K562 (cell line): ENCODE results near the gene SLAMF9. TPM values are rescaled to one million over a fixed set of nuclear protein-coding genes. Genes with fewer than 3 reads are reported as not detected.

Source experiments
- BHLHE40 ChIP-seq: IDR thresholded peaks from 2 replicates; pipeline ENCODE4 v1.6.1; 2011; ENCODE audit warnings: low read length, improper control_type of control experiment
- BRF1 ChIP-seq: IDR thresholded peaks from 3 replicates; pipeline ENCODE4 v1.6.1; 2011; ENCODE audit warnings: borderline replicate concordance, mild to moderate bottlenecking; ENCODE audit not compliant: insufficient read length; ENCODE audit errors: extremely low read depth
- CBFA2T2 ChIP-seq: fragments of 450-650 bp; conservative IDR thresholded peaks from 2 replicates; pipeline ENCODE4 v1.6.1; 2017; ENCODE audit warnings: mild to moderate bottlenecking
- CBFA2T3 ChIP-seq: fragments of 450-650 bp; IDR thresholded peaks from 2 replicates; pipeline ENCODE4 v1.6.1; 2017
- ELK3 ChIP-seq: fragments of 450-650 bp; formaldehyde crosslinking; IDR thresholded peaks from 2 replicates; pipeline ENCODE4 v1.4.0; 2020; ENCODE audit warnings: mild to moderate bottlenecking
- FOXJ2 ChIP-seq: fragments of 200-800 bp; sonication (Bioruptor generic); IDR thresholded peaks from 2 replicates; pipeline ENCODE4 v1.6.1; 2016; ENCODE audit warnings: missing genetic modification characterization, missing compliant biosample characterization
- HMGXB4 ChIP-seq: sonication (generic); formaldehyde crosslinking; IDR thresholded peaks from 2 replicates; pipeline ENCODE4 v1.8.1; 2023; ENCODE audit warnings: mild to moderate bottlenecking, missing genetic modification reagents
- LARP7 ChIP-seq: fragments of 450-650 bp; IDR thresholded peaks from 2 replicates; pipeline ENCODE4 v1.6.1; 2016
- NFATC3 ChIP-seq: fragments of 450-650 bp; IDR thresholded peaks from 2 replicates; pipeline ENCODE4 v1.6.1; 2017; ENCODE audit warnings: mild to moderate bottlenecking
- TCF3 ChIP-seq: sonication (generic); formaldehyde crosslinking; IDR thresholded peaks from 2 replicates; pipeline ENCODE4 v1.4.0; 2020; ENCODE audit warnings: mild to moderate bottlenecking, missing genetic modification reagents
- TEAD2 ChIP-seq: fragments of 450-650 bp; IDR thresholded peaks from 2 replicates; pipeline ENCODE4 v1.6.1; 2016; ENCODE audit warnings: missing genetic modification characterization, control low read depth, missing compliant biosample characterization
- ZFPM2 ChIP-seq: fragments of 250-450 bp; sonication (Bioruptor Pico); IDR thresholded peaks from 2 replicates; pipeline ENCODE4 v1.5.1; 2022; ENCODE audit warnings: mild to moderate bottlenecking
- ZNF583 ChIP-seq: fragments of 250-450 bp; sonication (Bioruptor Pico); IDR thresholded peaks from 2 replicates; pipeline ENCODE4 v1.4.0; 2020
- polyA plus RNA-seq, 8 experiments: library from polyadenylated mRNA; depleted of rRNA in 4 of 8; stranded (reverse) in 5 of 8; unstranded in 3 of 8; fragments of >200 nt; fragmentation: Nextera tagmentation in 2 of 8; fragmentation: Illumina TruSeq in 1 of 8; extraction: Ambion mirVana in 2 of 8; extraction: Trizol in 1 of 8; gene quantifications; 2 replicates each; pipeline versions ENCODE4 v1.2.1 to v1.2.3, GENCODE V29; 2011 to 2014; ENCODE audit warnings: inconsistent platforms in 1 of 8, missing spikeins in 1 of 8
- total RNA-seq, 7 experiments: library from RNA; depleted of rRNA in 6 of 7; stranded (reverse); fragments of >200 nt in 6 of 7; fragmentation: Illumina TruSeq in 2 of 7; extraction: Trizol in 2 of 7; gene quantifications; 2 replicates each; pipeline versions ENCODE4 v1.2.1 to v1.2.3, GENCODE V29; 2011 to 2021; ENCODE audit warnings: low replicate concordance in 1 of 7
- TF ChIP-seq, protein P1 (sequence below): fragments of 450-650 bp; IDR thresholded peaks from 2 replicates; pipeline ENCODE4 v1.6.1; 2014; ENCODE audit warnings: low read depth, mild to moderate bottlenecking, moderate library complexity, borderline replicate concordance
- TF ChIP-seq, protein P2 (sequence below): fragments of 450-650 bp; IDR thresholded peaks from 2 replicates; pipeline ENCODE4 v1.6.1; 2017; ENCODE audit warnings: mild to moderate bottlenecking, moderate library complexity
- TF ChIP-seq, protein P3 (sequence below): fragments of 250-450 bp; sonication (Bioruptor Pico); IDR thresholded peaks from 2 replicates; pipeline ENCODE4 v1.4.0; 2020; ENCODE audit warnings: borderline replicate concordance
- TF ChIP-seq, protein P4 (sequence below): fragments of 200-800 bp; sonication (Bioruptor generic); IDR thresholded peaks from 2 replicates; pipeline ENCODE4 v1.6.1; 2016; ENCODE audit warnings: missing genetic modification characterization, missing compliant biosample characterization

The SLAMF9 gene
- total and polyA plus RNA-seq, 9 of the 15 experiments (the other 6 are each of a cell fraction or from before 2014, with no cell fraction given), result 0.13 to 0.21 TPM; not detected in 7

DNA sequence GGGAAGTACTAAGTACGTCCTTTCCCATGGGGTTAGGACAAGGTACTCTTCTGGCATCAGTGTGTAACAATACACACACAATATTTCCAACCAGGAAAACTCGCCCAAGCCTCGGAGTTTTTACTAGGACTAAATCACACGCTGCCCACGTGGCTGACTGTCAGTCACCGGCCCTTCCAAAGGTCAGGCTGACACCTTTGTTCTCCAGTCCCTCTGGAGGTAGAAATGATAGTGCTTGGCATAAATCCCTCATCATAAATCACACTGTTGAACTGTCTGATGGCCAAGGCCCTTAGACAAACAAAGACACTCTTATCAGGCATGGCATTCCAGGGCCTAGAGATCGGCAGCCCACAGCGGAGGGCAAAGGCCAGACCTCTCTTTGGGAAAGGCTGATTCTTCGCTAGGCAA is 16.9 kb upstream of the SLAMF9 start (continued):
- TF ChIP-seq, protein P1, sequence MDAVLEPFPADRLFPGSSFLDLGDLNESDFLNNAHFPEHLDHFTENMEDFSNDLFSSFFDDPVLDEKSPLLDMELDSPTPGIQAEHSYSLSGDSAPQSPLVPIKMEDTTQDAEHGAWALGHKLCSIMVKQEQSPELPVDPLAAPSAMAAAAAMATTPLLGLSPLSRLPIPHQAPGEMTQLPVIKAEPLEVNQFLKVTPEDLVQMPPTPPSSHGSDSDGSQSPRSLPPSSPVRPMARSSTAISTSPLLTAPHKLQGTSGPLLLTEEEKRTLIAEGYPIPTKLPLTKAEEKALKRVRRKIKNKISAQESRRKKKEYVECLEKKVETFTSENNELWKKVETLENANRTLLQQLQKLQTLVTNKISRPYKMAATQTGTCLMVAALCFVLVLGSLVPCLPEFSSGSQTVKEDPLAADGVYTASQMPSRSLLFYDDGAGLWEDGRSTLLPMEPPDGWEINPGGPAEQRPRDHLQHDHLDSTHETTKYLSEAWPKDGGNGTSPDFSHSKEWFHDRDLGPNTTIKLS, result no peak
- TF ChIP-seq ZFPM2, result no peak
- no peak for TF ChIP-seq NFATC3
- TF ChIP-seq, protein P2, sequence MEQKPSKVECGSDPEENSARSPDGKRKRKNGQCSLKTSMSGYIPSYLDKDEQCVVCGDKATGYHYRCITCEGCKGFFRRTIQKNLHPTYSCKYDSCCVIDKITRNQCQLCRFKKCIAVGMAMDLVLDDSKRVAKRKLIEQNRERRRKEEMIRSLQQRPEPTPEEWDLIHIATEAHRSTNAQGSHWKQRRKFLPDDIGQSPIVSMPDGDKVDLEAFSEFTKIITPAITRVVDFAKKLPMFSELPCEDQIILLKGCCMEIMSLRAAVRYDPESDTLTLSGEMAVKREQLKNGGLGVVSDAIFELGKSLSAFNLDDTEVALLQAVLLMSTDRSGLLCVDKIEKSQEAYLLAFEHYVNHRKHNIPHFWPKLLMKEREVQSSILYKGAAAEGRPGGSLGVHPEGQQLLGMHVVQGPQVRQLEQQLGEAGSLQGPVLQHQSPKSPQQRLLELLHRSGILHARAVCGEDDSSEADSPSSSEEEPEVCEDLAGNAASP, result no peak
- TF ChIP-seq TCF3 (CRISPR knock-in tag), result peak; percentile 58; the same call in 1 of the 2 replicates
- TF ChIP-seq CBFA2T2, result 0 out of 2 replicates have a peak, but pooled peaks have one; percentile 25
- no peak for TF ChIP-seq BRF1
- TF ChIP-seq ELK3 (CRISPR knock-in tag), result no peak
- no peak for TF ChIP-seq FOXJ2 (tag)
- TF ChIP-seq CBFA2T3, result peak; percentile 63; the same call in 1 of the 2 replicates
- TF ChIP-seq, protein P3, sequence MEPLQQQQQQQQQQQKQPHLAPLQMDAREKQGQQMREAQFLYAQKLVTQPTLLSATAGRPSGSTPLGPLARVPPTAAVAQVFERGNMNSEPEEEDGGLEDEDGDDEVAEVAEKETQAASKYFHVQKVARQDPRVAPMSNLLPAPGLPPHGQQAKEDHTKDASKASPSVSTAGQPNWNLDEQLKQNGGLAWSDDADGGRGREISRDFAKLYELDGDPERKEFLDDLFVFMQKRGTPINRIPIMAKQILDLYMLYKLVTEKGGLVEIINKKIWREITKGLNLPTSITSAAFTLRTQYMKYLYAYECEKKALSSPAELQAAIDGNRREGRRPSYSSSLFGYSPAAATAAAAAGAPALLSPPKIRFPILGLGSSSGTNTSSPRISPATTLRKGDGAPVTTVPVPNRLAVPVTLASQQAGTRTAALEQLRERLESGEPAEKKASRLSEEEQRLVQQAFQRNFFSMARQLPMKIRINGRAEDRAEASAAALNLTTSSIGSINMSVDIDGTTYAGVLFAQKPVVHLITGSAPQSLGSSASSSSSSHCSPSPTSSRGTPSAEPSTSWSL (CRISPR knock-in tag), result no peak
- TF ChIP-seq TEAD2 (tag), result peak; percentile 41; the same call in 1 of the 2 replicates
- no peak for TF ChIP-seq BHLHE40
- TF ChIP-seq, protein P4, sequence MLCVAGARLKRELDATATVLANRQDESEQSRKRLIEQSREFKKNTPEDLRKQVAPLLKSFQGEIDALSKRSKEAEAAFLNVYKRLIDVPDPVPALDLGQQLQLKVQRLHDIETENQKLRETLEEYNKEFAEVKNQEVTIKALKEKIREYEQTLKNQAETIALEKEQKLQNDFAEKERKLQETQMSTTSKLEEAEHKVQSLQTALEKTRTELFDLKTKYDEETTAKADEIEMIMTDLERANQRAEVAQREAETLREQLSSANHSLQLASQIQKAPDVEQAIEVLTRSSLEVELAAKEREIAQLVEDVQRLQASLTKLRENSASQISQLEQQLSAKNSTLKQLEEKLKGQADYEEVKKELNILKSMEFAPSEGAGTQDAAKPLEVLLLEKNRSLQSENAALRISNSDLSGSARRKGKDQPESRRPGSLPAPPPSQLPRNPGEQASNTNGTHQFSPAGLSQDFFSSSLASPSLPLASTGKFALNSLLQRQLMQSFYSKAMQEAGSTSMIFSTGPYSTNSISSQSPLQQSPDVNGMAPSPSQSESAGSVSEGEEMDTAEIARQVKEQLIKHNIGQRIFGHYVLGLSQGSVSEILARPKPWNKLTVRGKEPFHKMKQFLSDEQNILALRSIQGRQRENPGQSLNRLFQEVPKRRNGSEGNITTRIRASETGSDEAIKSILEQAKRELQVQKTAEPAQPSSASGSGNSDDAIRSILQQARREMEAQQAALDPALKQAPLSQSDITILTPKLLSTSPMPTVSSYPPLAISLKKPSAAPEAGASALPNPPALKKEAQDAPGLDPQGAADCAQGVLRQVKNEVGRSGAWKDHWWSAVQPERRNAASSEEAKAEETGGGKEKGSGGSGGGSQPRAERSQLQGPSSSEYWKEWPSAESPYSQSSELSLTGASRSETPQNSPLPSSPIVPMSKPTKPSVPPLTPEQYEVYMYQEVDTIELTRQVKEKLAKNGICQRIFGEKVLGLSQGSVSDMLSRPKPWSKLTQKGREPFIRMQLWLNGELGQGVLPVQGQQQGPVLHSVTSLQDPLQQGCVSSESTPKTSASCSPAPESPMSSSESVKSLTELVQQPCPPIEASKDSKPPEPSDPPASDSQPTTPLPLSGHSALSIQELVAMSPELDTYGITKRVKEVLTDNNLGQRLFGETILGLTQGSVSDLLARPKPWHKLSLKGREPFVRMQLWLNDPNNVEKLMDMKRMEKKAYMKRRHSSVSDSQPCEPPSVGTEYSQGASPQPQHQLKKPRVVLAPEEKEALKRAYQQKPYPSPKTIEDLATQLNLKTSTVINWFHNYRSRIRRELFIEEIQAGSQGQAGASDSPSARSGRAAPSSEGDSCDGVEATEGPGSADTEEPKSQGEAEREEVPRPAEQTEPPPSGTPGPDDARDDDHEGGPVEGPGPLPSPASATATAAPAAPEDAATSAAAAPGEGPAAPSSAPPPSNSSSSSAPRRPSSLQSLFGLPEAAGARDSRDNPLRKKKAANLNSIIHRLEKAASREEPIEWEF (CRISPR knock-in tag), result no peak
- TF ChIP-seq HMGXB4, result no peak
- TF ChIP-seq LARP7, result no peak
- TF ChIP-seq ZNF583, result no peak
